22Rv1 (cell line): ENCODE results near the gene EID2.

Experiments used
- H3K27ac ChIP-seq: fragments of 450-650 bp; 2 replicates; pipeline ENCODE4 v1.5.1; 2017
- ZFX ChIP-seq: fragments of 450-650 bp; IDR thresholded peaks from 2 replicates; pipeline ENCODE4 v1.6.1; 2017; ENCODE audit warnings: antibody characterized with exemption, borderline replicate concordance
- TF ChIP-seq, protein P1 (sequence below): fragments of 450-650 bp; IDR thresholded peaks from 2 replicates; pipeline ENCODE4 v1.5.1; 2017; ENCODE audit warnings: mild to moderate bottlenecking

The EID2 gene

DNA sequence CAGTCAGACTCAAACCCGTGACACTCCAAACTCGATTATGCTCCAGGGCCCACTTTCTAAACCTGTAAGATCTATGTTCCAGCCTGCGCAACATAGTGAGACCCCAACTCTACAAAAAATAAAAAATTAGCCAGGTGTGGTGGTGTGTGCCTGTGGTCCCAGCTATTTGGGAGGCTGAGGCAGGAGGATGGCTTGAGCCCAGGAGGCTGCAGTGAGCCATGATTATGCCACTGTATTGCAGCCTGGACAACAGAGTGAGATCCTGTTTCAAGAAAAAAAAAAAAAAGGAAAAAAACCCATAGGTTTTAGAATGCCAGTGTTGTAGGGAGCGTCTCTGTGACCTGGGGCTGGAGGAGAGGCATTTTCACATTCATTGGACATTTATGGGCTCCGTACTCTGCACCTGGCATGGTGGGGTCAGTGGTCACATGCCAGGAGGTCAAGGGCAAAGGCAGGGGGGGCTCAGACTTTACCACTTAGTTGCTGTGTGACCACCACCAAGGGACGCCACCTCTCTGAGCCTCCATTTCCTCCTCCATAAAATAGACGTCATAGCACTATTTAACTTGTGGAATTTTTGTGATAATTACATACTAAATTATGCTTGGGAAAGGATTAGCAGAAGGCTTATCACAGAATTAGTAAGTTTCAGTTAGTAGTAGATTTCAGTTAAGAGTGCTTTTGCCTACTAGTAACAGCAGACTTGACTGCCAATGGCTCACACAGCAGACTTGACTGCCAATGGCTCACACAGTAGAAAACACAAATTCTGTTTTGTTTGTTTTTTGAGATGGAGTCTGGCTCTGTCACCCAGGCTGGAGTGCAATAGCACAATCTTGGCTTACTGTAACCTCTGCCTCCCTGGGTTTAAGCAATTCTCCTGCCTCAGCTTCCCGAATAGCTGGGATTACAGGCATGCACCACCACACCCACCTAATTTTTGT is 19.1 kb downstream of the EID2 start:
- TF ChIP-seq ZFX: no peak
- TF ChIP-seq, protein P1, sequence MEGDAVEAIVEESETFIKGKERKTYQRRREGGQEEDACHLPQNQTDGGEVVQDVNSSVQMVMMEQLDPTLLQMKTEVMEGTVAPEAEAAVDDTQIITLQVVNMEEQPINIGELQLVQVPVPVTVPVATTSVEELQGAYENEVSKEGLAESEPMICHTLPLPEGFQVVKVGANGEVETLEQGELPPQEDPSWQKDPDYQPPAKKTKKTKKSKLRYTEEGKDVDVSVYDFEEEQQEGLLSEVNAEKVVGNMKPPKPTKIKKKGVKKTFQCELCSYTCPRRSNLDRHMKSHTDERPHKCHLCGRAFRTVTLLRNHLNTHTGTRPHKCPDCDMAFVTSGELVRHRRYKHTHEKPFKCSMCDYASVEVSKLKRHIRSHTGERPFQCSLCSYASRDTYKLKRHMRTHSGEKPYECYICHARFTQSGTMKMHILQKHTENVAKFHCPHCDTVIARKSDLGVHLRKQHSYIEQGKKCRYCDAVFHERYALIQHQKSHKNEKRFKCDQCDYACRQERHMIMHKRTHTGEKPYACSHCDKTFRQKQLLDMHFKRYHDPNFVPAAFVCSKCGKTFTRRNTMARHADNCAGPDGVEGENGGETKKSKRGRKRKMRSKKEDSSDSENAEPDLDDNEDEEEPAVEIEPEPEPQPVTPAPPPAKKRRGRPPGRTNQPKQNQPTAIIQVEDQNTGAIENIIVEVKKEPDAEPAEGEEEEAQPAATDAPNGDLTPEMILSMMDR: no peak
- H3K27ac ChIP-seq: no peak overlapping the region

DNA sequence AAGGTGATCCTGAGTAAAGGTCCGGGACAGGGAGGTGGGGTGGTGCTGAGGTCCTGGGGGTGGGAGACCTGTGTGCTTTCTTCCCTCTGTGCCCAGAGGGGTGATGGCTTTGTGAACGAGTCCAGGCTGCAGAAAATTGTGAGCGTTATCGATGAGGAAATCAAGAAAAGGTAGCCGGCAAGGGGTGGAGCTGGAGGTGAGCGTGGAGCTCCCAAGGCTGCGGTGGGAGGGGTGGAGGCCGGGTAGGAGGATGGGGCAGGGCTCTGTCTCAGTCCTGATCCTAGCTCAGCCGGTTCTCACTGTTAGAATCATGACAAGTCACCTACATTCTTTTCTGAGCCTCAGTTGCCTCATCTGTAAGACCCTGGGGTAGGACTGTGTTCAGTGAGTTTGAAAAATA is 21.0 kb downstream of the EID2 start:
- no peak for TF ChIP-seq ZFX
- TF ChIP-seq, protein P1: no peak
- peak overlapping the region; percentile 35; the same call in 1 of the 2 replicates for H3K27ac ChIP-seq

DNA sequence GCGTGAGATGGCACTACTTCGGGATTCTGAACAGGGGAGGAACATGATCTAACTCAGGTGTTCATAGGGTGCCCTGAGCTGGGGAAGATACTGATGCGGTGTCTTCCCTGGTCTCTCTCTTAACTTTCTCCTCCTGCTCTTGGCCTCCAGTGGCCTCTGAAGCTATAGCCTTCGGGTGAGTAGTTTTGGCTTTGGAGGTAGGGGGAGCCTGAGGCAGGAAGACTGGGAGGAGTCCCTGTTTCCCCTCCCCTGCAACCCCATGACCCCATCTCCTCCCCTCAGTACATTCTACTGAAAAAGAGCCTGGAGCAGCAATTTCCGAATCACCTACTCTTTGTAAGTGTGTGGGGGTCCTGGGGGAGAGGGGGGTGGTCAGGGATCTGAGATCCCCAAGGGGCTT is 21.5 kb downstream of the EID2 start:
- H3K27ac ChIP-seq: no peak overlapping the region

DNA sequence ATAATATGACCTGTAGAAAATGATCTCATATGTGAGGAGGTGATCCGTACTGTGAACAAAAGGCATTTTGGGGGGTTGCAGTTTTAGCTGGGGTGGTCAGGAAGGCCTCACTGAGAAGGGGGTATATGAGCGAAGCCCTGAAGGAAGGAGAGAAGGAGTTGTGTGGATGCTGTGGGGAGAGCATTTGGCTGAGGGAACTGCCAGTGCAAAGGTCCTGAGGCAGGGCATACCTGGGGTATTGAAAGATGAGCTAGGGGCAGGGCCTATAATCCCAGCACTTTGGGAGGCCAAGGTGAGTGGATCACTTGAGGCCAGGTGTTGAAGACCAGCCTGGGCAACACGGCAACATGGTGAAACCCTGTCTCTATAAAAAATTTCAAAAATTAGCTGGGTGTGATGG is 22.5 kb downstream of the EID2 start:
- TF ChIP-seq ZFX: no peak
- TF ChIP-seq, protein P1: no peak
- H3K27ac ChIP-seq: no peak overlapping the region

More for the DNA sequence above, 21.5 kb downstream of the EID2 start:
- TF ChIP-seq, protein P1: no peak
- no peak for TF ChIP-seq ZFX

DNA sequence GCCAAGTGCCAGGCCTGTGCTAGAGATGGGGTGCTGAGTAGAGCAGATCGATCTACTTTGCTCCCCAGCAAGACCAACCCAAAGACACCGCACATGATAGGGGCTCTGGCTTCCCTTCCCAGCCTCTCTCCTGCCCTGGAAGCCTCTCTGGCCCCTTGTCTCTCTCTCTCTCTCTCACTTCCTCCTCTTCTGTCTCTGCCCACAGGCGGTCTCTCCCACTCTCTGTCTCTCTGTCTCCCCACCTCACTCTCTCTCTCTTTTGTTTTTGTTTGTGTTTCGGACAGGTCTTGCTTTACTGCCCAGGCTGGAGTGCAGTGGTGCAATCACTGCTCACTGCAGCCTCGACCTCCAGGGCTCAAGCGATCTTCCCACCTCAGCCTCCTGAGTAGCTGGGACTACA is 23.7 kb downstream of the EID2 start:
- TF ChIP-seq ZFX: no peak
- TF ChIP-seq, protein P1: no peak

DNA sequence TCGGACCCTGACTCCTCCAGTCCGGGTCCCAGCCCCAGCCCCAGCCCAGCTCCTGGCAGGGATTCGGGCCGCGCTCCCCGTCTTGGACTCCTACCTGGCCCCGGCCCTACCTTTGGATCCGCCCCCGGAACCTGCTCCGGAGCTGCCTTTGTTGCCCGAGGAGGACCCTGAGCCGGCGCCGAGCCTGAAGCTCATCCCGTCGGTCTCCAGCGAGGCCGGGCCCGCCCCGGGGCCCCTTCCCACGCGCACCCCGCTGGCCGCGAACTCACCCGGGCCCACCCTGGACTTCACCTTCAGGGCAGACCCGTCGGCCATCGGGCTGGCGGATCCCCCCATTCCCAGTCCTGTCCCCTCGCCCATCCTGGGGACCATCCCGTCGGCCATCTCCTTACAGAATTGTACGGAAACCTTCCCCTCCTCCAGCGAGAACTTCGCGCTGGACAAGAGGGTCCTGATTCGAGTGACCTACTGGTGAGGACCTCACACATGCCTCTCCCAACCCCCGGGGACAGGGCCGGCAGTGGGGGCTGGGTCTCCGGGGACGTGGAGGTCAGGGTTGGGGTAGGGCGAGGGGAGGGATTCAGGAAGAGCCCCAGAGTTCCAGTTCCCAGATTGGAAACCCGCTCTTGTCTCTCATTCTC is 24.3 kb downstream of the EID2 start:
- no peak overlapping the region for H3K27ac ChIP-seq
- no peak for TF ChIP-seq ZFX
- TF ChIP-seq, protein P1: no peak

More for the DNA sequence above, 23.7 kb downstream of the EID2 start:
- no peak overlapping the region for H3K27ac ChIP-seq
